Left ventricle myocardium inferior (tissue), 1 donor: Measurements from ENCODE around the gene IGFBP3. TPM values are rescaled to one million over a fixed set of nuclear protein-coding genes. Genes with fewer than 3 reads are reported as not detected.

Experiments used
- DNase-seq: peaks from one replicate; pipeline ENCODE4 v3.0.0-alpha.2; 2020
- H3K27ac ChIP-seq: fragments of 200-600 bp; replicated peaks from 2 replicates; pipeline ENCODE4 v1.8.0; 2021
- H3K27me3 ChIP-seq: fragments of 200-600 bp; 2 replicates; pipeline ENCODE4 v1.8.0; 2021; ENCODE audit warnings: low read depth
- H3K36me3 ChIP-seq: fragments of 200-600 bp; 2 replicates; pipeline ENCODE4 v1.8.0; 2021
- H3K4me1 ChIP-seq: fragments of 200-600 bp; 2 replicates; pipeline ENCODE4 v1.8.0; 2021
- H3K4me3 ChIP-seq: fragments of 200-600 bp; 2 replicates; pipeline ENCODE4 v1.8.0; 2021; ENCODE audit warnings: mild to moderate bottlenecking, moderate library complexity
- H3K9me3 ChIP-seq: fragments of 200-600 bp; replicated peaks from 2 replicates; pipeline ENCODE4 v1.8.0; 2021
- CTCF ChIP-seq: fragments of 200-600 bp; IDR thresholded peaks from 2 replicates; pipeline ENCODE4 v1.8.0; 2021; ENCODE audit warnings: antibody characterized with exemption, mild to moderate bottlenecking, borderline replicate concordance
- intact Hi-C: fragments of 100-400 bp; cut with micrococcal nuclease; formaldehyde crosslinking; loops from one replicate; pipeline ENCODE4 v1.11.0; 2022
- total RNA-seq: library from RNA; stranded (reverse); fragmentation: NEBNext Ultra II Directional; extraction: Animal tissue kit (Norgen Biotek cat#: 25700); gene quantifications from one replicate; pipeline ENCODE4 v1.2.1, GENCODE V29; 2021
- donor health status: DM: no; HTN: yes; CAD: no; lungs with severe emphysema.

IGFBP3 gene
- total RNA-seq, 1 donor from 2014 or later = 60.8 TPM

DNA sequence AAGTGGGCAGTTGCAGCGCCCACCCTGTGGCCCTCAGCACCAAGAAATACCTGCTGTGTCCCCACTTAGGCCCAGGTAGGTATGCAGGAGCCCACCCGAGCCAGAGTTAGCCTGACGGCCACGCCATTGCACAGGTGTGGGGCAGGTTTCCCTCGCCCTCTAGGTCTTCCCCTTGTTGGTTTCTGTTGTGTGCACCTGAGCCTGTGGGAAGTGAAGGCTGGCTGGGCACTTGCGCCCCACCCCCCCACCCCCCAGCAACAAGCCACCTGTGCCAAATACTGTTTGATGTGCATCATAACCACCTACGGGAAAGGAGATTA, 48.1 kb downstream of the IGFBP3 start, which contains the start of gene CCDC201:
Gene CCDC201, minus strand, starts transcription at position 48 of the 320 bp plus-strand sequence. CDS start 75 bp downstream, outside the sequence.
- Histone ChIP-seq H3K9me3 (peaks cover 9% of the 10 kb centered on the region), H3K4me3 (no peak within 1 kb of the TSS), H3K27me3 (peaks cover 8% of the 10 kb centered on the region), H3K27ac (no peak within 1 kb of the TSS), H3K4me1 (no peaks in the 10 kb centered on the region), H3K36me3 (no peaks in the 10 kb centered on the region)
- intact Hi-C loops = no loop called here
- no peak for TF ChIP-seq CTCF
- no peak for DNase-seq

- DNase-seq = no peak
- TF ChIP-seq CTCF = peak; percentile 51
- Histone ChIP-seq H3K4me3 (no peak overlapping the region), H3K36me3 (no peaks in the 10 kb centered on the region), H3K9me3 (peaks cover 10% of the 10 kb centered on the region), H3K27ac (no peak overlapping the region), H3K27me3 (peaks cover 8% of the 10 kb centered on the region), H3K4me1 (no peaks in the 10 kb centered on the region)
- intact Hi-C loops = no loop called here
Observed at GRCh38 chr7:45872116-45873034, 48.7 kb downstream of the IGFBP3 start.

DNA sequence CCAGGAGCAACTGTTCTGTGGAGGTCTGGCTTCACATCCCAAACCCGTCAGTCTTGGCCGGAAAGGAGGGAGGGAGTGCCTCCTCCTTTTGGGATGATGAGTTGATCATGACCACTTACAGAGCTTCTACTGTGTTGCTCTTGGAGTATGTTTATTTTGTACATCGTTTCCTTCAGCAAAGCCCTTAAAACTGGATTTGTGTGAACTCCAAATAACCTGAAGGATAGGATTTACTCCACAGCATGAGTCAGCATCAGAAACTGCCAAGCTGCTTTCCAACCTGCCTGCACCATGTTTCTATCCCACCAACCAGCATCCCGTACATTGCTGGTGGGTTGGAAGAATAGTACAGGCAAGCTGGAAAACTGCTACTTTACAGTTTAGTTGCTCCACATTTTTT, 51.6 kb downstream of the IGFBP3 start:
- no peak overlapping the region for H3K4me3 ChIP-seq
- intact Hi-C loops = no loop called here
- no peak for DNase-seq
- H3K9me3 ChIP-seq = peaks cover 10% of the 10 kb centered on the region
- H3K27ac ChIP-seq = no peak overlapping the region
- H3K4me1 ChIP-seq = no peaks in the 10 kb centered on the region
- peaks cover 29% of the 10 kb centered on the region for H3K27me3 ChIP-seq
- no peaks in the 10 kb centered on the region for H3K36me3 ChIP-seq
- TF ChIP-seq CTCF = no peak

GRCh38 chr7:45867471-45867870, 53.6 kb downstream of the IGFBP3 start:
- Histone ChIP-seq H3K4me3 (no peak overlapping the region), H3K9me3 (peaks cover 10% of the 10 kb centered on the region), H3K27me3 (peaks cover 48% of the 10 kb centered on the region), H3K27ac (no peak overlapping the region), H3K4me1 (no peaks in the 10 kb centered on the region), H3K36me3 (no peaks in the 10 kb centered on the region)
- intact Hi-C loops = no loop called here
- TF ChIP-seq CTCF = no peak
- DNase-seq = no peak

DNA sequence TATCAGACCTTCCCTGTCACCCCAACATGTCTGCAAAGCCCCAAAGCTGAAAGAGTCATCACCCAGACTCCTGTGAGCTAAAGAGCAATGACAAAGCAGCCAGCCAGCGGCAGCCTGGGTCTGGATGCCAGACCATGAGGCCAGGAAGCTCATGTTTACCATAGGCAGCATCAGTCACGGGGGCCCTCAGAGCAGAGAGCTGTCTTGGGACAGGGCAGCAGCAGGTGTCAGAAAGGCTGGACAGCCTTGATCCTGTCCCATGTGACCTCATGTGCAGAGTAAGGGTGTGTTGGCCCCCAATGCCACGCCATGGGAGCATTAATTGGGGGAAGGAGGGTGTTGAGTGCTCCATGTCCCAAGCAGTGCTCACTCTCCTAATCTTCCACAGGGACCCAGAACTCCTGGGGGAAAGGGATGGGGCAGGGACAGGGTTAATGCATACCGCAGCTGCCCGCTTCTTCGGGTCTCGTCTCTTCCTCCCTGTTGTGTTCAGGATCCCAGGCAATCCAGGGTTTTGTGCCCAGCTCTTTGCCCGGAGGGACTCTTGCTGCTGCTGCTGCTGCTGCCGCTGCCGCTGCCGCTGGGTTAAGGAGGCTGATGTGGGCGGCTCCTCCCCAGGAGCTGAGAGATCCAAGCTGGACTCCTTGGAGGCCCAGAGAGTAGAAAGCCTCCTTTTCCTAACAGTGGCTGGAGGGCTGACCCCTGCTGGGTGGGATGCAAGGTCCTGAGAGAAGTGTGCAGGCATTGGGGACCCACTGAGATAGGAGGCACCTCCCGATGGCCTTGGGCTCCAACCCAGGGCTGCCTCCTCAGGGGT, 55.3 kb downstream of the IGFBP3 start:
- Histone ChIP-seq H3K9me3 (peaks cover 10% of the 10 kb centered on the region), H3K4me1 (no peaks in the 10 kb centered on the region), H3K27ac (no peak overlapping the region), H3K36me3 (no peaks in the 10 kb centered on the region), H3K4me3 (no peak overlapping the region), H3K27me3 (peaks cover 62% of the 10 kb centered on the region)
- intact Hi-C loops = no loop called here
- no peak for TF ChIP-seq CTCF
- no peak for DNase-seq
